HepG2 (cell line): ENCODE results near the gene HERC4.

Experiments
- BCLAF1 ChIP-seq: fragments of 450-650 bp; IDR thresholded peaks from 2 replicates; pipeline ENCODE4 v1.6.1; 2017; ENCODE audit warnings: mild to moderate bottlenecking
- CTCF ChIP-seq: sonication (generic); formaldehyde crosslinking; IDR thresholded peaks from 2 replicates; pipeline ENCODE4 v1.5.0; 2020; ENCODE audit warnings: mild to moderate bottlenecking, missing genetic modification reagents, moderate library complexity
- ESRRA ChIP-seq: sonication (generic); formaldehyde crosslinking; IDR thresholded peaks from 2 replicates; pipeline ENCODE4 v1.5.1; 2020; ENCODE audit warnings: mild to moderate bottlenecking, low read depth, missing genetic modification reagents
- POLR2A ChIP-seq, 2 experiments: IDR thresholded peaks; 2 replicates each; pipeline ENCODE4 v1.6.1; 2011; ENCODE audit warnings: low read depth in 2 of 2, low read length in 2 of 2, mild to moderate bottlenecking in 1 of 2, moderate library complexity in 1 of 2; ENCODE audit not compliant: insufficient read depth in 1 of 2
- RAD21 ChIP-seq: fragments of 450-650 bp; formaldehyde crosslinking; IDR thresholded peaks from 2 replicates; pipeline ENCODE4 v1.5.0; 2020; ENCODE audit warnings: mild to moderate bottlenecking
- SIN3A ChIP-seq: IDR thresholded peaks from 2 replicates; pipeline ENCODE4 v1.6.1; 2011; ENCODE audit warnings: low read depth, mild to moderate bottlenecking, control low read depth, low read length, borderline replicate concordance
- SNRNP70 ChIP-seq: fragments of 200-400 bp; formaldehyde crosslinking; IDR thresholded peaks from 2 replicates; pipeline ENCODE4 v1.6.1; 2017; ENCODE audit warnings: mild to moderate bottlenecking, low read depth, low read length, moderate library complexity
- SP1 ChIP-seq, 2 experiments: fragments of 450-650 bp in 1 of 2; sonication (generic) in 1 of 2; formaldehyde crosslinking in 1 of 2; IDR thresholded peaks; 2 replicates each; pipeline versions ENCODE4 v1.4.0 to v1.6.1; 2016 to 2020; ENCODE audit warnings: missing genetic modification reagents in 1 of 2
- TCF7 ChIP-seq: sonication (generic); IDR thresholded peaks from 2 replicates; pipeline ENCODE4 v1.6.1; 2016; ENCODE audit warnings: antibody characterized with exemption, low read depth
- ZNF263 ChIP-seq: sonication (generic); formaldehyde crosslinking; IDR thresholded peaks from 2 replicates; pipeline ENCODE4 v1.4.0; 2020; ENCODE audit warnings: missing genetic modification reagents
- TF ChIP-seq, protein P1 (sequence below): sonication (generic); formaldehyde crosslinking; IDR thresholded peaks from 2 replicates; pipeline ENCODE4 v1.8.1; 2022; ENCODE audit warnings: low read depth, mild to moderate bottlenecking, missing genetic modification reagents

DNA sequence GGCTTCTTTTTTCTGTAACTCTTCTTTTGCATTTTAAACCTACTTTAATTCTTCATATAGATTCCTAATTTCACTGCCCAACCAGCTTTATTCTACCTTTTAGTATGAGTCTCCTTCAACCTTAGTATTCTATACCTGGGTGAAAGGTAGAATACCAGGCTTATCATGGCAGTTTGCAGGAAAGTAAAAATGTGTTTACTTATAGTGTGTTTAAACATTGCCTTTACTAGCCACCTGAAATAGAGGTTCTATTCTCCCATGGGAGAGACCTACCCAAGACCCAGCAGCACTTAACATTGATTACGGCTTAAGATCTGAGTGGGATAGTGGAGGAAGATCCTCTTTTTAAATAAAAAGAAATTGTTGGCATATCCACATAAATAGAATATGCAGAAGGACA, 32.6 kb upstream of the HERC4 start:
- no peak for TF ChIP-seq CTCF (CRISPR knock-in tag)
- TF ChIP-seq RAD21 (CRISPR knock-in tag) = no peak
- TF ChIP-seq, protein P1, sequence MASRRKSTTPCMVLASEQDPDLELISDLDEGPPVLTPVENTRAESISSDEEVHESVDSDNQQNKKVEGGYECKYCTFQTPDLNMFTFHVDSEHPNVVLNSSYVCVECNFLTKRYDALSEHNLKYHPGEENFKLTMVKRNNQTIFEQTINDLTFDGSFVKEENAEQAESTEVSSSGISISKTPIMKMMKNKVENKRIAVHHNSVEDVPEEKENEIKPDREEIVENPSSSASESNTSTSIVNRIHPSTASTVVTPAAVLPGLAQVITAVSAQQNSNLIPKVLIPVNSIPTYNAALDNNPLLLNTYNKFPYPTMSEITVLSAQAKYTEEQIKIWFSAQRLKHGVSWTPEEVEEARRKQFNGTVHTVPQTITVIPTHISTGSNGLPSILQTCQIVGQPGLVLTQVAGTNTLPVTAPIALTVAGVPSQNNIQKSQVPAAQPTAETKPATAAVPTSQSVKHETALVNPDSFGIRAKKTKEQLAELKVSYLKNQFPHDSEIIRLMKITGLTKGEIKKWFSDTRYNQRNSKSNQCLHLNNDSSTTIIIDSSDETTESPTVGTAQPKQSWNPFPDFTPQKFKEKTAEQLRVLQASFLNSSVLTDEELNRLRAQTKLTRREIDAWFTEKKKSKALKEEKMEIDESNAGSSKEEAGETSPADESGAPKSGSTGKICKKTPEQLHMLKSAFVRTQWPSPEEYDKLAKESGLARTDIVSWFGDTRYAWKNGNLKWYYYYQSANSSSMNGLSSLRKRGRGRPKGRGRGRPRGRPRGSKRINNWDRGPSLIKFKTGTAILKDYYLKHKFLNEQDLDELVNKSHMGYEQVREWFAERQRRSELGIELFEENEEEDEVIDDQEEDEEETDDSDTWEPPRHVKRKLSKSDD (CRISPR knock-in tag) = no peak
- no peak for TF ChIP-seq ZNF263
- no peak for TF ChIP-seq TCF7
- TF ChIP-seq SP1 (IDR thresholded peaks at IDR 0.05) = no peak
- TF ChIP-seq SP1 (CRISPR knock-in tag; IDR thresholded peaks at IDR 0.05) = no peak
- no peak for TF ChIP-seq BCLAF1
- TF ChIP-seq SIN3A = no peak
- no peak for TF ChIP-seq POLR2A (IDR thresholded peaks at IDR 0.05; ENCODE audit: insufficient read depth in 1 of 2, low read depth in 2 of 2, low read length in 2 of 2)
- TF ChIP-seq SNRNP70 = no peak
- no peak for TF ChIP-seq ESRRA (CRISPR knock-in tag)
